Measurements from ENCODE around the gene XIAP.
A peak's percentile ranks its signal among the peaks of the same experiment; 100 is the strongest.
"Not testable (repeated sequence)": the region's sequence is repeated elsewhere in the genome, so short reads cannot be mapped to it uniquely, and the experiment has no call there.

Gene XIAP

DNA sequence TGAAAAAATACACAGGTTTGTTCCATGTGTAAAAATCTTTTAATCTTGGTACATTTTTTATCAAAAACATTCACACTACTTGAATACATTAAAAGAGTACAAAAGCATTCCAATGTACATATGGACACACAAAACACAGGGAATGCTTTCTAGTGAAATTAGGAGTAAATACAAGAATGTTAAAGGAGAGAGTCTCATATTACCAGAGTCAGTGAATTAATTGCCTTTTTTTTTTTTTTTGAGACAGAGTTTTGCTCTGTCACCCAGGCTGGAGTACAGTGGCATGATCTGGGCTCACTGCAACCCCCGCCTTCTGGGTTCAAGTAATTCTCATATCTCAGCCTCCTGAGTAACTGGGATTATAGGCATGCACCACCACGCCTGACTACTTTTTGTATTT is 17.0 kb downstream of the XIAP start:
- no peaks in the 10 kb centered on the region for H3K27me3 ChIP-seq (ENCODE audit: insufficient read depth, insufficient read length)
- TF ChIP-seq YY1 (IDR thresholded peaks at IDR 0.05; ENCODE audit: insufficient read depth, insufficient read length): no peak
- TF ChIP-seq ZNF274 (IDR thresholded peaks at IDR 0.05; ENCODE audit: low read depth, low read length): no peak
- no peak for TF ChIP-seq SUZ12 (IDR thresholded peaks at IDR 0.05; ENCODE audit: extremely low read depth, insufficient read depth, insufficient read length)
- no peaks in the 10 kb centered on the region for H3K36me3 ChIP-seq (ENCODE audit: insufficient read depth, insufficient read length, low read length)
- H3K9me3 ChIP-seq (ENCODE audit: insufficient read depth, low read length): no peaks in the 10 kb centered on the region
- no peak overlapping the region for H3K9ac ChIP-seq (ENCODE audit: insufficient read length, low read depth)
- DNase-seq (ENCODE audit: low read depth, low spot score): no peak
- H3K4me1 ChIP-seq (ENCODE audit: insufficient read depth, insufficient read length): no peaks in the 10 kb centered on the region
- H3K4me3 ChIP-seq (ENCODE audit: insufficient read length, low read depth): no peak overlapping the region

DNA sequence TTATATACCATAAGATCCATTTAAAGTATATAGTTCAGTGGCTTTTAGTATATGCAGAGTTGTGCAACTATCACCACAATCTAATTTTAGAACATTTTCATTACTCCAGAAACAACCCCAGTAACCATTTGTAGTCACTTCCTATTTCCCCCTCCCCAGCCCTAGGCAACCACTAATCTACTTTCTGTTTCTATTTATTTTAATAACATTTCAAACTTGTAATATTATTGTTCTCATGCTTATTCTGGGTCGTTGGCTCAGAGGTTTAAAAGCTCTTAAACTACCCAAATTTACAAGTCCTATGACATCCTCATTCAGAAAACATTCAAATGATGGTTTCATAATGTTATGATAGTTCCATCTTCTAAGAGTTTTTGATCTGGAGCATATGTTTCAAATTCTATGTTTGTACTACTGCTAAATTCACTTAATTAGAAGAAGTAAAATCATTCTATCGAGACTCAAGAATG is 18.4 kb downstream of the XIAP start:
- Histone ChIP-seq H3K9ac (ENCODE audit: insufficient read length, low read depth) (no peak overlapping the region), H3K4me3 (ENCODE audit: insufficient read length, low read depth) (no peak overlapping the region), H3K36me3 (ENCODE audit: insufficient read depth, insufficient read length, low read length) (no peaks in the 10 kb centered on the region), H3K9me3 (ENCODE audit: insufficient read depth, low read length) (no peaks in the 10 kb centered on the region), H3K4me1 (ENCODE audit: insufficient read depth, insufficient read length) (no peaks in the 10 kb centered on the region), H3K27me3 (ENCODE audit: insufficient read depth, insufficient read length) (no peaks in the 10 kb centered on the region)
- no peak for DNase-seq (ENCODE audit: low read depth, low spot score)
- TF ChIP-seq YY1 (IDR thresholded peaks at IDR 0.05; ENCODE audit: insufficient read depth, insufficient read length): no peak
- TF ChIP-seq ZNF274 (IDR thresholded peaks at IDR 0.05; ENCODE audit: low read depth, low read length): no peak
- TF ChIP-seq SUZ12 (IDR thresholded peaks at IDR 0.05; ENCODE audit: extremely low read depth, insufficient read depth, insufficient read length): no peak

DNA sequence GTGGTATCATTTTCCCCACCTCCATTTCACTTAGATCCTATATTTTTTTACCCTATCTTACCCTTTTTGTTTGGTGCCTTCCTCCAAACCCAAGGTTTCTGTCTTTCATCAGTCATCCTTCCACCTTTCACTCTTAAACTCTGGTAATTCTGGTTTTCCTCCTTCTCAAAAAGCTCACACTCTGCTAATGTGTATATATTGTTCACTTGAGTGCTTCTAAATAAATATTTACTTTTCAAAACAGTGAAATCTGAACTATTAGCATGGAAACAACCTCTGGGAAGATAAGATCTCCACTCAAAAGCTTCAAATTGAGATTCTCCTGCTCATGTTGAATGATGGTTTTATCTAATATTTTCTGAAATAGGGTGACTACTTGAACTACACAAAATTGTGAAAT is 21.5 kb downstream of the XIAP start:
- DNase-seq (ENCODE audit: low read depth, low spot score): no peak
- TF ChIP-seq YY1 (IDR thresholded peaks at IDR 0.05; ENCODE audit: insufficient read depth, insufficient read length) (no peak), ZNF274 (IDR thresholded peaks at IDR 0.05; ENCODE audit: low read depth, low read length) (no peak), SUZ12 (IDR thresholded peaks at IDR 0.05; ENCODE audit: extremely low read depth, insufficient read depth, insufficient read length) (no peak)
- no peak overlapping the region for H3K9ac ChIP-seq (ENCODE audit: insufficient read length, low read depth)
- no peaks in the 10 kb centered on the region for H3K27me3 ChIP-seq (ENCODE audit: insufficient read depth, insufficient read length)
- no peaks in the 10 kb centered on the region for H3K4me1 ChIP-seq (ENCODE audit: insufficient read depth, insufficient read length)
- no peak overlapping the region for H3K4me3 ChIP-seq (ENCODE audit: insufficient read length, low read depth)
- no peaks in the 10 kb centered on the region for H3K9me3 ChIP-seq (ENCODE audit: insufficient read depth, low read length)
- peaks cover 8% of the 10 kb centered on the region for H3K36me3 ChIP-seq (ENCODE audit: insufficient read depth, insufficient read length, low read length)

DNA sequence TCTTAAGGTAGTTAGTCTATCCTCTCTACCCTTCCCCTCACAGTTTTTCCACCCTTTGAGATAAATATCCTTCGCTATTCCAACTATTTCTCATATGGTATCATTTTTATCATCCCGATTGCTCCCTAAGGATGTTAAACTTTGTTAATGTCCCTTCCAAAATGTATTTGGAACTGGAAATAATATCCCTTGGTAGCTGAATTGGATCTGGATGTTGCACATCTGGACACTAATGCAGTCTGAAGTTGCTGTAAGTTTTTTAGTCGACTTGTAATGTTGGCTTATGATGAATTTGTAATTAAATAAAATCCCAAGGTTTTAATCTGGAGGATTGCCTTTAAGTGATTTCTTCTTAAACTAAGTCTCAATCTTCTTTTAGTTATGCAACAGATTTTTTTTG is 22.5 kb downstream of the XIAP start:
- DNase-seq (ENCODE audit: low read depth, low spot score): no peak
- Histone ChIP-seq H3K9ac (ENCODE audit: insufficient read length, low read depth) (no peak overlapping the region), H3K4me3 (ENCODE audit: insufficient read length, low read depth) (no peak overlapping the region), H3K4me1 (ENCODE audit: insufficient read depth, insufficient read length) (no peaks in the 10 kb centered on the region), H3K9me3 (ENCODE audit: insufficient read depth, low read length) (no peaks in the 10 kb centered on the region), H3K27me3 (ENCODE audit: insufficient read depth, insufficient read length) (no peaks in the 10 kb centered on the region), H3K36me3 (ENCODE audit: insufficient read depth, insufficient read length, low read length) (peaks cover 8% of the 10 kb centered on the region)
- no peak for TF ChIP-seq YY1 (IDR thresholded peaks at IDR 0.05; ENCODE audit: insufficient read depth, insufficient read length)

DNA sequence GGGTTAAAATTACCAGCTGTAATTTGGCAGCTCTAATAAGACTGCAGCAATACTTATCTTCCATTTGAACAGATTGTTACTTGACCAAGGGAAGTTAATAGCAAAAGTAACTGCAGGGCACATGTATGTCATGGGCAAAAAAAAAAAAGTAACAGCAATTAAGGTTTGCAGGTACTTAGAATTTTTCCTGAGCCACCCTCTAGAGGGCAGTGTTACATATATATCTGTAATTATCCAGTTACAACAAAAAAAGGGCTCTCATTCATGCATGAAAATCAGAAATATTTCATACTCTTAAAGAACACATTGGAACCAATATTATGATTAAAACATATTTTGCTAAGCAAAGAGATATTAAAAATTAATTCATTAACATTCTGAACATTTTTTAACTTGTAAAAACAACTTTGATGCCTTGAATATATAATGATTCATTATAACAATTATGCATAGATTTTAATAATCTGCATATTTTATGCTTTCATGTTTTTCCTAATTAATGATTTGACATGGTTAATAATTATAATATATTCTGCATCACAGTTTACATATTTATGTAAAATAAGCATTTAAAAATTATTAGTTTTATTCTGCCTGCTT is 25.1 kb downstream of the XIAP start:
- Histone ChIP-seq H3K9me3 (ENCODE audit: insufficient read depth, low read length) (no peaks in the 10 kb centered on the region), H3K4me3 (ENCODE audit: insufficient read length, low read depth) (no peak overlapping the region), H3K36me3 (ENCODE audit: insufficient read depth, insufficient read length, low read length) (peaks cover 8% of the 10 kb centered on the region), H3K27me3 (ENCODE audit: insufficient read depth, insufficient read length) (no peaks in the 10 kb centered on the region), H3K9ac (ENCODE audit: insufficient read length, low read depth) (no peak overlapping the region), H3K4me1 (ENCODE audit: insufficient read depth, insufficient read length) (no peaks in the 10 kb centered on the region)
- DNase-seq (ENCODE audit: low read depth, low spot score): peak; percentile 6
- TF ChIP-seq SUZ12 (IDR thresholded peaks at IDR 0.05; ENCODE audit: extremely low read depth, insufficient read depth, insufficient read length) (no peak), ZNF274 (IDR thresholded peaks at IDR 0.05; ENCODE audit: low read depth, low read length) (no peak), YY1 (IDR thresholded peaks at IDR 0.05; ENCODE audit: insufficient read depth, insufficient read length) (no peak)

DNA sequence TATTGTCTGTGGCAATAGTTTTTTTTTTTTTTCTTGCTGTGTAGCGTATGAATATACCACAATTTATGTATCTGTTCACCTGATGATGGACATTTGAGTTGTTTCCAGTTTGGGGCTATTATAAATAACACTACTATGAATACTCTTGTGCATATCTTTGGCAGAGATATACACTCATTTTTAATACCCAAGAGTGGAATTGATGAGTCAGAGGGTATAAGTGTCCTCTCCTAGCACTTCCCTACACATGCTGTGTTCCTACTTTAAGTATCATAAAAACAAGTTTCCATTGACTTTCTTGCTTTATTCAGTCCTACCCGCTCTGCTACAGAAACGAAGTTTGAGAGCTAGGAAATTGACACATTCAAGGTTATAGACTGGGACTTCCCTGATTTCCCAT is 39.8 kb downstream of the XIAP start:
- no peak for DNase-seq (ENCODE audit: low read depth, low spot score)
- Histone ChIP-seq H3K9ac (ENCODE audit: insufficient read length, low read depth) (no peak overlapping the region), H3K27me3 (ENCODE audit: insufficient read depth, insufficient read length) (no peaks in the 10 kb centered on the region), H3K4me3 (ENCODE audit: insufficient read length, low read depth) (no peak overlapping the region), H3K36me3 (ENCODE audit: insufficient read depth, insufficient read length, low read length) (peaks cover 7% of the 10 kb centered on the region), H3K4me1 (ENCODE audit: insufficient read depth, insufficient read length) (no peaks in the 10 kb centered on the region), H3K9me3 (ENCODE audit: insufficient read depth, low read length) (no peaks in the 10 kb centered on the region)
- TF ChIP-seq SUZ12 (IDR thresholded peaks at IDR 0.05; ENCODE audit: extremely low read depth, insufficient read depth, insufficient read length): no peak
- TF ChIP-seq ZNF274 (IDR thresholded peaks at IDR 0.05; ENCODE audit: low read depth, low read length): no peak
- TF ChIP-seq YY1 (IDR thresholded peaks at IDR 0.05; ENCODE audit: insufficient read depth, insufficient read length): no peak

DNA sequence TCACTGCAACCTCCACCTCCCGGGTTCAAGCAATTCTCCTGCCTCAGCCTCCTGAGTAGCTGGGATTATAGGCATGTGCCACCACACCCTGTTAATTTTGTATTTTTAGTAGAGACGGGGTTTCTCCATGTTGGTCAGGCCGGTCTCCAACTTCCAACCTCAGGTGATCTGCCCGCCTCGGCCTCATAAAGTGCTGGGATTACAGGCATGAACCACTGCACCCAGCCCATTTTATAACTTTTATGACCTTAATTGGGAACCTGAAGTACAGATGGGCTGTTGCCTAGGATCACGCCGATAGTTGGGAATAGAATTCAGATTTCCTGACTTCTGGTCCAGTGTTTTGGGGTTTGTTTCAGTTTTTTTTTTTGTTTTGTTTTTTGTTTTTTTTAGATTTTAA is 43.4 kb downstream of the XIAP start:
- not testable (repeated sequence) for H3K36me3 ChIP-seq (ENCODE audit: insufficient read depth, insufficient read length, low read length)

DNA sequence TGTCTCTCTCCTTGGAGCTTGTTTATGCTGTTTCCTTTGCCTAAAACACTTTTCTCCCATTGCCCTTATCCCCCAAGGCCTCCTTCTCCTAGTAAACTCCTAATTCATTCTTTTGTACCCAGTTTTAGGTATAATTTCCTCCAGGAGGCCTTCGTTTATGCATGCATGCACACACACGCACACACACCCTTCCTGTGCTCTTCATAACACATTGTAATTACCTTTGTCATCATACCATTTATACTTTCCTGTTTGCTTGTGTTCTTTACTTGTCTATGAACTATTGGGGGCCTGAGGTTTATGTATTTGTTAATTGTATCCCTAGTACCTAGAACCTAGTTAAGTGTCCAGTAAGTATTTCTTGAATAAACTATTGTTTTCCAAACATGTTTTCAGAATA is 45.5 kb downstream of the XIAP start:
- Histone ChIP-seq H3K4me1 (ENCODE audit: insufficient read depth, insufficient read length) (no peaks in the 10 kb centered on the region), H3K4me3 (ENCODE audit: insufficient read length, low read depth) (no peak overlapping the region), H3K9me3 (ENCODE audit: insufficient read depth, low read length) (no peaks in the 10 kb centered on the region), H3K27me3 (ENCODE audit: insufficient read depth, insufficient read length) (no peaks in the 10 kb centered on the region), H3K36me3 (ENCODE audit: insufficient read depth, insufficient read length, low read length) (peaks cover 7% of the 10 kb centered on the region), H3K9ac (ENCODE audit: insufficient read length, low read depth) (no peak overlapping the region)
- TF ChIP-seq ZNF274 (IDR thresholded peaks at IDR 0.05; ENCODE audit: low read depth, low read length) (no peak), YY1 (IDR thresholded peaks at IDR 0.05; ENCODE audit: insufficient read depth, insufficient read length) (no peak), SUZ12 (IDR thresholded peaks at IDR 0.05; ENCODE audit: extremely low read depth, insufficient read depth, insufficient read length) (no peak)
- DNase-seq (ENCODE audit: low read depth, low spot score): no peak

More for the DNA sequence above, 43.4 kb downstream of the XIAP start:
- H3K9me3 ChIP-seq (ENCODE audit: insufficient read depth, low read length); H3K27me3 ChIP-seq (ENCODE audit: insufficient read depth, insufficient read length); H3K9ac ChIP-seq (ENCODE audit: insufficient read length, low read depth); DNase-seq (ENCODE audit: low read depth, low spot score); H3K4me3 ChIP-seq (ENCODE audit: insufficient read length, low read depth); H3K4me1 ChIP-seq (ENCODE audit: insufficient read depth, insufficient read length): not testable (repeated sequence)

Data from NT2/D1 (cell line).